Adrenal gland (tissue), 12 donors: Measurements from ENCODE around the gene CDK15. TPM values are rescaled to one million over a fixed set of nuclear protein-coding genes. Genes with fewer than 3 reads are reported as not detected.
A peak's percentile ranks its signal among the peaks of the same experiment; 100 is the strongest.

Experiments used
- DNase-seq, 7 donors: peaks; one replicate each; pipeline ENCODE4 v3.0.0-alpha.2; 2019 to 2020
- H3K27ac ChIP-seq, 5 donors: fragments of 200-600 bp; sonication (generic) in 4 of 5; 1 replicate in 3 of 5; 2 replicates in 2 of 5; pipeline versions ENCODE4 v1.5.1 to v1.8.0; 2016 to 2020; ENCODE audit warnings: mild to moderate bottlenecking in 1 of 5
- H3K27me3 ChIP-seq: fragments of 200-600 bp; 2 replicates; pipeline ENCODE4 v1.8.0; 2021
- H3K36me3 ChIP-seq, 2 donors: fragments of 200-600 bp; replicated peaks in 1 of 2; 1 replicate in 1 of 2; 2 replicates in 1 of 2; pipeline versions ENCODE4 v1.5.1 to v1.8.0; 2018 to 2022
- H3K4me1 ChIP-seq, 2 donors: fragments of 200-600 bp; replicated peaks in 1 of 2; 1 replicate in 1 of 2; 2 replicates in 1 of 2; pipeline versions ENCODE4 v1.5.1 to v1.8.0; 2018 to 2021
- H3K4me3 ChIP-seq, 4 donors: fragments of 200-600 bp; sonication (generic) in 3 of 4; one replicate each; pipeline ENCODE4 v1.5.1; 2016 to 2018
- H3K9me3 ChIP-seq, 3 donors: fragments of 200-600 bp; sonication (generic) in 1 of 3; replicated peaks in 1 of 3; 1 replicate in 2 of 3; 2 replicates in 1 of 3; pipeline versions ENCODE4 v1.5.1 to v1.8.0; 2016 to 2021
- POLR2A ChIP-seq, 2 donors: fragments of 450-650 bp; IDR thresholded peaks; one replicate each; pipeline ENCODE4 v1.6.1; 2017; ENCODE audit warnings: antibody characterized with exemption in 2 of 2, mild to moderate bottlenecking in 2 of 2, moderate library complexity in 1 of 2
- WGBS, 4 donors: extraction: QIAGEN DNeasy Blood & Tissue Kit in 2 of 4; methylation state at CpG; one replicate each; pipeline versions ENCODE4 v1.1.5 to v1.1.7; 2013 to 2017; 5-methylcytosine and 5-hydroxymethylcytosine counted together
- intact Hi-C, 2 donors: fragments of 100-400 bp; cut with DNase I; formaldehyde crosslinking; loops; one replicate each; pipeline versions ENCODE4 v1.14.1 to v1.15.0; 2022 to 2023
- polyA plus RNA-seq, 3 donors: library from polyadenylated mRNA; stranded (reverse); fragments of 200-250 nt in 2 of 3; fragments of 350-450 nt in 1 of 3; fragmentation: Illumina TruSeq in 1 of 3; extraction: RNeasy Lipid Tissue Mini Kit (QIAGEN cat#74804) in 1 of 3; gene quantifications; one replicate each; pipeline ENCODE4 v1.2.3, GENCODE V29; 2013 to 2014
- total RNA-seq, 9 donors: library from RNA; depleted of rRNA in 4 of 9; stranded (reverse); fragments of >200 nt in 4 of 9; fragments of 120-200 nt in 1 of 9; fragmentation: NEBNext Ultra II Directional in 1 of 9; extraction: Animal tissue kit (Norgen Biotek cat#: 25700) in 1 of 9; gene quantifications; one replicate each; pipeline versions ENCODE4 v1.1.0 to v1.2.4, GENCODE V29; 2013 to 2023
- TF ChIP-seq, protein P1 (sequence below), 6 experiments: fragments of 450-650 bp in 4 of 6; fragments of 200-600 bp in 2 of 6; sonication (generic) in 1 of 6; IDR thresholded peaks; 1 replicate in 5 of 6; 2 replicates in 1 of 6; pipeline versions ENCODE4 v1.5.1 to v1.8.0; 2016 to 2021; ENCODE audit warnings: antibody characterized with exemption in 6 of 6, mild to moderate bottlenecking in 2 of 6, moderate library complexity in 1 of 6
- donor health status: healthy with polysubstance abuse.
- donor health status: Bipolar disorder and iron deficiency.
- donor health status: DM: yes; HTN: yes; CAD: no.
- donor health status: DM: no; HTN: no; CAD: no.
- donor health status: DM: no; HTN: no; CAD: no.
- donor health status: DM: yes; HTN: yes; CAD: no.

CDK15 gene
- total and polyA plus RNA-seq, 12 donors: 0.06 to 1.2 (median 0.14) TPM; not detected in 1

DNA sequence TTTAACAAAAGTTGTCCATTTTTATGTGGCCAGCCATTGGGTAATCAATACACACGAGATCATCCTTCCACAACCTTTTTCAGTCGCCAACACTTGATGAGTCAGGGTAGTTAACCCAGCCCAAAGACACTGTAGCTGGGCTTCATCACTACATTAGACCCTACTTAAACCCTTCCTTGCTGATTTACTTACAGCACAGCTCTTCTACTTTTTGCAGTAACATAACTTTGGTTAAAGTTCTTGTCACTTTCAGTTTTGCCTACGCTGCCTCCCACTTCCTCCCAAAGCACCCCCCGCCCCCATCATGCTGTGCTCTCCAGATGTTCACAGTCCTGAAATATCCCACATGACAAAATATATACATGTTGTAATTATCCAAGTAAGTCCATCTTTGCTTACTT is 103.6 kb downstream of the CDK15 start:
- no peak overlapping the region for H3K4me3 ChIP-seq
- no peak overlapping the region for H3K27ac ChIP-seq
- H3K9me3 ChIP-seq: no peaks in the 10 kb centered on the region
- intact Hi-C loops: no loop called here
- TF ChIP-seq, protein P1, sequence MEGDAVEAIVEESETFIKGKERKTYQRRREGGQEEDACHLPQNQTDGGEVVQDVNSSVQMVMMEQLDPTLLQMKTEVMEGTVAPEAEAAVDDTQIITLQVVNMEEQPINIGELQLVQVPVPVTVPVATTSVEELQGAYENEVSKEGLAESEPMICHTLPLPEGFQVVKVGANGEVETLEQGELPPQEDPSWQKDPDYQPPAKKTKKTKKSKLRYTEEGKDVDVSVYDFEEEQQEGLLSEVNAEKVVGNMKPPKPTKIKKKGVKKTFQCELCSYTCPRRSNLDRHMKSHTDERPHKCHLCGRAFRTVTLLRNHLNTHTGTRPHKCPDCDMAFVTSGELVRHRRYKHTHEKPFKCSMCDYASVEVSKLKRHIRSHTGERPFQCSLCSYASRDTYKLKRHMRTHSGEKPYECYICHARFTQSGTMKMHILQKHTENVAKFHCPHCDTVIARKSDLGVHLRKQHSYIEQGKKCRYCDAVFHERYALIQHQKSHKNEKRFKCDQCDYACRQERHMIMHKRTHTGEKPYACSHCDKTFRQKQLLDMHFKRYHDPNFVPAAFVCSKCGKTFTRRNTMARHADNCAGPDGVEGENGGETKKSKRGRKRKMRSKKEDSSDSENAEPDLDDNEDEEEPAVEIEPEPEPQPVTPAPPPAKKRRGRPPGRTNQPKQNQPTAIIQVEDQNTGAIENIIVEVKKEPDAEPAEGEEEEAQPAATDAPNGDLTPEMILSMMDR (IDR thresholded peaks at IDR 0.05): no peak
- no peak for TF ChIP-seq POLR2A (IDR thresholded peaks at IDR 0.05)
- H3K4me1 ChIP-seq: no peaks in the 10 kb centered on the region
- peak in 2 of 7 donors; percentile 16 for DNase-seq
- 56 to 63% (median 58%) methylated on average over 4 of the region's 4 CpGs for WGBS, 4 donors
- H3K27me3 ChIP-seq: no peaks in the 10 kb centered on the region
- H3K36me3 ChIP-seq: no peaks in the 10 kb centered on the region

- Histone ChIP-seq H3K27ac (no peak overlapping the region), H3K9me3 (no peaks in the 10 kb centered on the region), H3K27me3 (no peaks in the 10 kb centered on the region), H3K4me3 (no peak overlapping the region), H3K4me1 (no peaks in the 10 kb centered on the region), H3K36me3 (no peaks in the 10 kb centered on the region)
- DNase-seq: no peak
- 73 to 84% (median 74%) methylated on average over 4 of the region's 4 CpGs for WGBS, 4 donors
- intact Hi-C loops: no loop called here
- TF ChIP-seq POLR2A (IDR thresholded peaks at IDR 0.05): no peak
- TF ChIP-seq, protein P1 (IDR thresholded peaks at IDR 0.05): no peak
Observed at GRCh38 chr2:201911372-201911771, 105.0 kb downstream of the CDK15 start.

- Histone ChIP-seq H3K27ac (no peak overlapping the region), H3K36me3 (no peaks in the 10 kb centered on the region), H3K9me3 (no peaks in the 10 kb centered on the region), H3K4me3 (no peak overlapping the region), H3K4me1 (no peaks in the 10 kb centered on the region), H3K27me3 (no peaks in the 10 kb centered on the region)
- TF ChIP-seq, protein P1 (IDR thresholded peaks at IDR 0.05): no peak
- TF ChIP-seq POLR2A (IDR thresholded peaks at IDR 0.05): no peak
- 68 to 73% (median 71%) methylated on average over 4 of the region's 4 CpGs for WGBS, 4 donors
- intact Hi-C loops: no loop called here
- no peak for DNase-seq
Observed at GRCh38 chr2:201913201-201913600, 106.9 kb downstream of the CDK15 start.

DNA sequence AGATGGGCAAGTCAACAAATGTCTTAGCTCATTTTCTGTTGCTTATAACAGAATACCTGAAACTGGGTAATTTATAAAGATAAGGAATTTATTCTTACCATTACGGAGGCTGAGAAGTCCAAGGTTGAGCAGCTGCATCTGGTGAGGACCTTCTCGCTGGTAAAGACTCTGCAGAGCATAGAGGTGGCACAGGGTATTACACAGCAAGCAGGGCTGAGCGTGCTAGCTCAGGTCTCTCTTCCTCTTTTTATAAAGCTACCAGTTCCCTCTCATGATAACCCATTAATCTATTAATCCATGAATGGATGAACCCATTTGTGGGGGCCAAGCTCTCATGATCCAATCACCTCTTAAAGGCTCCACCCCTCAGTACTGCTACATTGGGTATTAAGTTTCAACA is 109.1 kb downstream of the CDK15 start:
- intact Hi-C loops: no loop called here
- H3K36me3 ChIP-seq: no peaks in the 10 kb centered on the region
- H3K4me1 ChIP-seq: no peaks in the 10 kb centered on the region
- H3K27me3 ChIP-seq: no peaks in the 10 kb centered on the region
- no peak for DNase-seq
- 79 to 90% (median 89%) methylated on average over 3 of the region's 3 CpGs for WGBS, 4 donors
- no peak for TF ChIP-seq POLR2A (IDR thresholded peaks at IDR 0.05)
- TF ChIP-seq, protein P1 (IDR thresholded peaks at IDR 0.05): no peak
- no peak overlapping the region for H3K27ac ChIP-seq
- H3K4me3 ChIP-seq: no peak overlapping the region
- H3K9me3 ChIP-seq: no peaks in the 10 kb centered on the region
